ENCODE measurements around the gene EXO1.
A peak's percentile ranks its signal among the peaks of the same experiment; 100 is the strongest.
"Not testable (repeated sequence)": the region's sequence is repeated elsewhere in the genome, so short reads cannot be mapped to it uniquely, and the experiment has no call there.

Gene EXO1

GRCh38 chr1:241847796-241848685, at the start of gene EXO1:
Gene EXO1, plus strand, starts transcription at chr1:241848204. Its CDS starts 2,222 bp downstream, at chr1:241850426.
- DNase-seq, result peak; percentile 96

GRCh38 chr1:241799416-241799815, 48.6 kb upstream of the EXO1 start:
- DNase-seq, result no peak
- in situ Hi-C loops (cut with MboI; ENCODE audit: low pct_unique_long_range_greater_than_20kb, low sequenced_read_pairs), result no loop called here

More at GRCh38 chr1:241847796-241848685, at the start of gene EXO1:
- in situ Hi-C loops (cut with MboI; ENCODE audit: low pct_unique_long_range_greater_than_20kb, low sequenced_read_pairs), result loop anchor here (25.0 kb wide), 1 partner anchor 311 kb away; the partner anchor contains the start of gene KMO

DNA sequence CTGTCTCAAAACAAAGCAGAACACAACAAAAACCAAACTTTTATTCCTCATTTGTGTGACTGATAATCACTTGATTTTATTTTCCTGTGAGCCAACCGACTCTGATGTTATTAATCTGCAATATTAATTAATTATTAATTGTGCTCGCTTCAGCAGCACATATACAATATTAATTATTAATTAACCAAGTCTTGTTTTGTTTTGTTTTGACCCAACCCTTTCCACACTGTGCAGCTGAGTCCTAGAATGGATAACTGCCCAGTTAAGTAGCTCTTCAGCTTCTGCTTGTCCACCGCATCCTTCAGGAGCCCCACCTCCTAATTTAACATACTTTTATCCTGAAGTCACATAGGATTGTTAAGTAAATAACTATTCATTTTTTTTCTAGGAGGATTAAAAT, 47.4 kb upstream of the EXO1 start:
- in situ Hi-C loops (cut with MboI; ENCODE audit: low pct_unique_long_range_greater_than_20kb, low sequenced_read_pairs), result no loop called here

GRCh38 chr1:241802863-241803262, 45.1 kb upstream of the EXO1 start:
- in situ Hi-C loops (cut with MboI; ENCODE audit: low pct_unique_long_range_greater_than_20kb, low sequenced_read_pairs), result no loop called here
- no peak for DNase-seq

More for the DNA sequence above, 47.4 kb upstream of the EXO1 start:
- DNase-seq, result no peak

GRCh38 chr1:241804706-241805105, 43.3 kb upstream of the EXO1 start:
- DNase-seq; in situ Hi-C loops (cut with MboI; ENCODE audit: low pct_unique_long_range_greater_than_20kb, low sequenced_read_pairs): not testable (repeated sequence)

DNA sequence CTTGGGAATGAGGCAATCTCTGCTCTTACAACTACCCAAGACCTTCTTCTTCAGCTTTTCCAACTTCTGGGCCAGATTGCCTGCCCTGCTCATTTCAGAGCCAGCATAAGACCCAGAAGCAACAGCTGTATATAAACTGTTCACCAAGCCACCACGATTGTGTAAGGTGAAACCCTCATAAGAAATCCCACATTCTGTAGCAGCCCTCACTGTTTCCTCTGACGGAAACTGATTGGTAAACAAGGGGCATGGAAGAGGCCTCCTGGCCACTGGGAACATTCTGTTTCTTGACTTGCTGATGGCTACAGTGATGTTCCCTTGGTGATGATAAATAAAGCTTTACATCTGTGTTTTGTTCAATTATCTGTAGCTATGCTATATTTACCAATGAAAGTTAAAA, 39.7 kb upstream of the EXO1 start:
- no peak for DNase-seq
- in situ Hi-C loops (cut with MboI; ENCODE audit: low pct_unique_long_range_greater_than_20kb, low sequenced_read_pairs), result no loop called here

DNA sequence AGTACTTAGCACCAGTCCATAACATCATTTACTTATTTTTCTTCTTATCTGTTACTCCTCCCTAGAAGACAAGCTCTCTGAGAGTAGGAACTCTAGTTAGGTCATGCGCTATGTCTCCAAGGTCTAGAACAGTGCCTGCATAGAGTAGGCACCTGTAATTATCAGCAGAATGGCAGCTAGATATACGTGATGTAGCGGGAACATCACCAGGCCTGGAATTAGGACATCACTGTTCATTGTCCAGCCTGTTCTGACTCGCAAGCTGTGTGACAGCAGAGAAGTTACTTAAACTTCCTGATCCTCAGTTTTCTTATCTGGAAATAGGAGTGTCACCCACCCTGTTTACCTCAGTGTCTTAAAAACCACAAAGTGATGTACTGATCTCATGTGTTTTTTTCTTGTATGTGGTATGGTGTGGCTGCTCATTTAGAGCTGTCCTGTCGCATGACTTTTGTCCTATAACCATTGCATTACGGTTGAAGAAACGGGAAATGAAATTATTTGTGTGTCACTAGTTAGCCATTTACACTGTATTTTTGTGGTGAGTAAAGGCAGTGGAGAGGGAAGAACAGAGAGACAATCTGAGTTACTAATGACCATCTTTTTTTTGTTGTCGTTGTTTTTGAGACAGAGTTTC, 37.1 kb upstream of the EXO1 start:
- in situ Hi-C loops (cut with MboI; ENCODE audit: low pct_unique_long_range_greater_than_20kb, low sequenced_read_pairs), result no loop called here
- no peak for DNase-seq

GRCh38 chr1:241813768-241814320, 34.2 kb upstream of the EXO1 start:
- DNase-seq, result no peak
- in situ Hi-C loops (cut with MboI; ENCODE audit: low pct_unique_long_range_greater_than_20kb, low sequenced_read_pairs), result no loop called here

- DNase-seq, result no peak
- in situ Hi-C loops (cut with MboI; ENCODE audit: low pct_unique_long_range_greater_than_20kb, low sequenced_read_pairs), result no loop called here
These were observed 32.0 kb upstream of the EXO1 start for GRCh38 chr1:241816008-241816407.

DNA sequence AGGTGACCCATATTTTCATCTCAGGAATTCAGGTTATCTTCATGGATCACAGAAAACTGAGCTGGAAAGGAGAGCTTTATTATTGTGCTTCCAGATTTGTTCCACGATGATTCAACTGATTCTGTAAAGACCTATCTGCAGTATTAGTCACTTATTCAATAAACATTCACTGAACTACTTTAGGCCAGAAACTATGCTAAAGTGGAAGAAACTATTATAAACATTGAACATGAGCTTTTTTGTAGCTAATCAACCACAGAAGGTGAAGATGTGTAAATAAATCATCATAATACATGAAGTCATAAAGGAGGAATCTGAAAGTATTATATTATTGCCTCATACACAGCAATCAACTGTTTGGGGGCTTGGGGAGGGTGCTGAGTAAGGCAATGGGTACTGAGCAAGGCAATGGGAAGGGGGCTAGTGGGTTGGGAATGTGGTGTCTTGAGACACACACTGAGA, 30.6 kb upstream of the EXO1 start:
- no peak for DNase-seq
- in situ Hi-C loops (cut with MboI; ENCODE audit: low pct_unique_long_range_greater_than_20kb, low sequenced_read_pairs), result no loop called here

DNA sequence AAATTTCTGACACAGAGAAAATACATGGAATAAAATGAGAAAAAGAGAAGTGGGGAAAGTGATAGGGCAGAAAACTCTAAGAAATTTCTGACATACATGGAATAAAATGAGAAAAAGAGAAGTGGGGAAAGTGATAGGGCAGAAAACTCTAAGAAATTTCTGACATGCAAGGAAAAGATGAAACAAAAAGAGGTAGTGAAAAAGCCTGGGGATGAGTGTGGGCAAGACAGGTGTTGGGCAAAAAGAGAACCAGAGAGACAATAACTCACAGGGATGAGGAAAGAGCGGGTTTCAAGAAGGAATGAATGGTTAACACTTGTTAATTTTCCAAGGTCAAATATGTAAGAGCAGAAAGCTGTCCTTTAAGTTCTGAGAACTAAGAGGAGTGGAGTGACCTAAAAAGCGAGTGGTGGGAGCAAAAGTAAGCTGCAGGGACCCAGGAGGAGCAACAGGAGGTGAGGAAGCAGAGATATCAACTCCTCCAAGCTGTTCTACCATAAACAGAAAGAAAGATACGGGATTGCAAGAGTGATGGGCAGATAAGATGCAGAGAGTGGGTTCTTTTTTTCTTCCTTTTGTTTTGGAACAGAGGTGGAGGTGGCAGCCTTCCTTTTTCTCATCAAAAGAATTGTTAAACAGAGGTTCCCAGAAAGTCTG, 29.9 kb upstream of the EXO1 start:
- in situ Hi-C loops (cut with MboI; ENCODE audit: low pct_unique_long_range_greater_than_20kb, low sequenced_read_pairs), result no loop called here
- no peak for DNase-seq

- DNase-seq, result no peak
- in situ Hi-C loops (cut with MboI; ENCODE audit: low pct_unique_long_range_greater_than_20kb, low sequenced_read_pairs), result no loop called here
These were observed 28.6 kb upstream of the EXO1 start for GRCh38 chr1:241819340-241819866.

- in situ Hi-C loops (cut with MboI; ENCODE audit: low pct_unique_long_range_greater_than_20kb, low sequenced_read_pairs), result no loop called here
- DNase-seq, result no peak
These were observed 26.6 kb upstream of the EXO1 start for GRCh38 chr1:241821363-241821762.

- in situ Hi-C loops (cut with MboI; ENCODE audit: low pct_unique_long_range_greater_than_20kb, low sequenced_read_pairs), result no loop called here
These were observed 25.2 kb upstream of the EXO1 start for GRCh38 chr1:241822846-241823245.

GRCh38 chr1:241823925-241824324, 24.1 kb upstream of the EXO1 start:
- in situ Hi-C loops (cut with MboI; ENCODE audit: low pct_unique_long_range_greater_than_20kb, low sequenced_read_pairs), result no loop called here

More at GRCh38 chr1:241822846-241823245, 25.2 kb upstream of the EXO1 start:
- DNase-seq, result no peak

GRCh38 chr1:241825581-241825980, 22.4 kb upstream of the EXO1 start:
- in situ Hi-C loops (cut with MboI; ENCODE audit: low pct_unique_long_range_greater_than_20kb, low sequenced_read_pairs), result loop anchor here (25.0 kb wide), 1 partner anchor 288 kb away; the partner anchor contains the start of gene KMO
- no peak for DNase-seq

More at GRCh38 chr1:241823925-241824324, 24.1 kb upstream of the EXO1 start:
- no peak for DNase-seq

DNA sequence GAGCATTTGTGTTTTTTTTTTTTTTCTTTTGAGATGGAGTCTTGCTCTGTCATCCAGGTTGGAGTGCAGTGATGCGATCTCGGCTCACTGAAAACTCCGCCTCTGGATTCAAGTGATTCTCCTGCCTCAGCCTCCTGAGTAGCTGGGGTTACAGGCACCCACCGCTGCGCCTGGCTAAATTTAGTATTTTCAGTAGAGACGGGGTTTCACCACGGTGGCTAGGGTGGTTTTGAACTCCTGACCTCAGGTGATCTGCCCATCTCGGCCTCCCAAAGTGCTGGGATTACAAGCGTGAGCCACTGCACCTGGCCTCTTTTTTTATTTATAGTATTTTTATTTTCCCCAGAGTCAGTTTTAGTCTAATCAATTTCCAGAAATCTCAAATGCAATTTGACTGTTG, 21.4 kb upstream of the EXO1 start:
- in situ Hi-C loops (cut with MboI; ENCODE audit: low pct_unique_long_range_greater_than_20kb, low sequenced_read_pairs), result loop anchor here (25.0 kb wide), 1 partner anchor 289 kb away; the partner anchor contains the start of gene KMO
- DNase-seq, result not testable (repeated sequence)

DNA sequence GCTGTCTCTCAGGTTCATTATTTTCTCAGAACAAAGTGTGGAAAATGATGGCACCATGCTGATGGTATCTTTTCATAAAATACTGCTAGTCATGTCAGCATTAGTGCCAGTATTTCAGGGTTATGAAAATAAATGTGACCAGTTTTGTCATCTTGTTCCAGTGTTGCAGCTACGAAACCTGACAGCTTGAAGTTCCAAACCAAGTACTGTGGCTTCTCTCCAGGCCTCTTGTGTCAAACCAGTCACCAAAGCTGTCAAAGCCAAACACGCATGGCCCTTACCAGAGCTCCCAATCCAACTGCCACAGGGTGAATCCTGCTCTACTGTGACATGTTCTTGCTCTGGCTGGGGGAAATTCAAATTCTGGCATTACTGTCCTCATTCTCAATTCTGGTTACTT, 20.7 kb upstream of the EXO1 start:
- no peak for DNase-seq
- in situ Hi-C loops (cut with MboI; ENCODE audit: low pct_unique_long_range_greater_than_20kb, low sequenced_read_pairs), result loop anchor here (25.0 kb wide), 1 partner anchor 290 kb away; the partner anchor contains the start of gene KMO

Data from KBM-7 (cell line).